IMR-90 (cell line): ENCODE data around the gene COL23A1. TPM values are rescaled to one million over a fixed set of nuclear protein-coding genes. Genes with fewer than 3 reads are reported as not detected.

Experiments used
- ATAC-seq: fragments of 200-7000 bp; cut with Tn5 transposase; 2 replicates; pipeline ENCODE4 v1.9.1; 2020; ENCODE audit warnings: low read depth, mild to moderate bottlenecking, moderate library complexity
- BruUV-seq: library from RNA; stranded (reverse); fragments of 400-500 nt; replicated peaks from 2 replicates; lab custom pipeline; 2021; lab: Mats Ljungman, UMichigan
- CTCF ChIA-PET: fragments of 300-600 bp; formaldehyde crosslinking; extraction: SDS; loops from one replicate; lab custom pipeline; 2021; ENCODE audit warnings: antibody characterized with exemption; lab: Yijun Ruan, JAX
- POLR2A ChIA-PET: fragments of 300-600 bp; sonication (Branson Sonifier 250); formaldehyde crosslinking; loops from one replicate; lab custom pipeline; 2022; ENCODE audit warnings: antibody characterized with exemption; ENCODE audit not compliant: unreplicated experiment; lab: Charles Lee
- DNase-seq: peaks from one replicate; pipeline ENCODE4 v3.0.0; 2013
- H2AFZ ChIP-seq: replicated peaks from 2 replicates; pipeline ENCODE3; 2013; ENCODE audit warnings: low read length, mild to moderate bottlenecking; ENCODE audit not compliant: poor library complexity
- H2AK5ac ChIP-seq: 2 replicates; pipeline ENCODE4 v1.6.1; 2013; ENCODE audit warnings: low read depth, low read length, inconsistent platforms
- H2AK9ac ChIP-seq: replicated peaks from 2 replicates; pipeline ENCODE3; 2013; ENCODE audit warnings: mild to moderate bottlenecking, low read depth, low read length, moderate library complexity; ENCODE audit not compliant: poor library complexity
- H2BK120ac ChIP-seq: 2 replicates; pipeline ENCODE4 v1.6.1; 2013; ENCODE audit warnings: low read depth, low read length, inconsistent platforms
- H2BK15ac ChIP-seq: 3 replicates; pipeline ENCODE4 v1.6.1; 2013; ENCODE audit warnings: low read depth, low read length, inconsistent platforms
- H2BK20ac ChIP-seq: 2 replicates; pipeline ENCODE4 v1.6.1; 2013; ENCODE audit warnings: low read depth, mild to moderate bottlenecking, inconsistent platforms, low read length, moderate library complexity
- H2BK5ac ChIP-seq: 2 replicates; pipeline ENCODE4 v1.6.1; 2013; ENCODE audit warnings: mild to moderate bottlenecking, low read depth, low read length, inconsistent platforms; ENCODE audit not compliant: poor library complexity, severe bottlenecking
- H3K14ac ChIP-seq: replicated peaks from 2 replicates; pipeline ENCODE4 v1.6.1; 2013; ENCODE audit warnings: low read depth, low read length, inconsistent platforms
- H3K18ac ChIP-seq: 2 replicates; pipeline ENCODE4 v1.6.1; 2013; ENCODE audit warnings: low read depth, low read length, control low read depth
- H3K23ac ChIP-seq: 2 replicates; pipeline ENCODE4 v1.6.1; 2013; ENCODE audit warnings: low read depth, low read length, inconsistent platforms
- H3K27ac ChIP-seq: 2 replicates; pipeline ENCODE4 v1.5.1; 2013; ENCODE audit warnings: mild to moderate bottlenecking, control low read depth, low read length; ENCODE audit not compliant: insufficient read depth
- H3K27me3 ChIP-seq: 2 replicates; pipeline ENCODE4 v1.6.1; 2013; ENCODE audit warnings: low read length; ENCODE audit not compliant: control insufficient read depth, insufficient read depth
- H3K36me3 ChIP-seq: 2 replicates; pipeline ENCODE4 v1.6.1; 2013; ENCODE audit warnings: low read length, mixed read lengths; ENCODE audit not compliant: control insufficient read depth, insufficient read depth
- H3K4ac ChIP-seq: 2 replicates; pipeline ENCODE4 v1.6.1; 2013; ENCODE audit warnings: low read depth, low read length, inconsistent platforms
- H3K4me1 ChIP-seq: 2 replicates; pipeline ENCODE4 v1.6.1; 2013; ENCODE audit warnings: low read length, mixed read lengths; ENCODE audit not compliant: control insufficient read depth, insufficient read depth
- H3K4me2 ChIP-seq: 2 replicates; pipeline ENCODE4 v1.6.1; 2013; ENCODE audit warnings: low read depth, mild to moderate bottlenecking, control low read depth, low read length, moderate library complexity
- H3K4me3 ChIP-seq: 2 replicates; pipeline ENCODE4 v1.5.1; 2013; ENCODE audit warnings: low read depth, mild to moderate bottlenecking, control low read depth, low read length, moderate library complexity; ENCODE audit not compliant: insufficient read depth
- H3K56ac ChIP-seq: 2 replicates; pipeline ENCODE4 v1.6.1; 2013; ENCODE audit warnings: low read length, inconsistent platforms; ENCODE audit not compliant: insufficient read depth; ENCODE audit errors: extremely low read depth
- H3K79me1 ChIP-seq, 2 experiments: 2 replicates each; pipeline ENCODE4 v1.6.1; 2013; ENCODE audit warnings: low read length in 2 of 2, inconsistent platforms in 1 of 2, low read depth in 1 of 2
- H3K9ac ChIP-seq: 2 replicates; pipeline ENCODE4 v1.6.1; 2013; ENCODE audit warnings: low read depth, low read length, control low read depth
- H3K9me1 ChIP-seq: 2 replicates; pipeline ENCODE4 v1.6.1; 2013; ENCODE audit warnings: low read length, inconsistent platforms; ENCODE audit not compliant: insufficient read depth
- H3K9me3 ChIP-seq: 2 replicates; pipeline ENCODE4 v1.6.1; 2013; ENCODE audit warnings: low read length; ENCODE audit not compliant: control insufficient read depth, insufficient read depth
- H4K20me1 ChIP-seq: 2 replicates; pipeline ENCODE4 v1.6.1; 2013; ENCODE audit warnings: low read length, inconsistent platforms; ENCODE audit not compliant: insufficient read depth
- H4K5ac ChIP-seq: 2 replicates; pipeline ENCODE4 v1.6.1; 2013; ENCODE audit warnings: mild to moderate bottlenecking, low read depth, low read length, control low read depth
- H4K8ac ChIP-seq, 2 experiments: 2 replicates each; pipeline ENCODE4 v1.6.1; 2013; ENCODE audit warnings: low read depth in 2 of 2, low read length in 2 of 2, control low read depth in 1 of 2, inconsistent platforms in 1 of 2
- H4K91ac ChIP-seq: 2 replicates; pipeline ENCODE4 v1.6.1; 2013; ENCODE audit warnings: low read depth, low read length, inconsistent platforms; ENCODE audit not compliant: insufficient read depth
- BHLHE40 ChIP-seq: fragments of 150-350 bp; IDR thresholded peaks from 2 replicates; pipeline ENCODE4 v1.6.1; 2016; ENCODE audit warnings: mild to moderate bottlenecking, low read depth, low read length
- CEBPB ChIP-seq: IDR thresholded peaks from 2 replicates; pipeline ENCODE4 v1.6.1; 2012; ENCODE audit warnings: low read depth, low read length, improper control_type of control experiment
- CHD1 ChIP-seq: IDR thresholded peaks from 2 replicates; pipeline ENCODE4 v1.6.1; 2012; ENCODE audit warnings: low read depth, low read length, improper control_type of control experiment
- FOS ChIP-seq: fragments of 150-350 bp; IDR thresholded peaks from 2 replicates; pipeline ENCODE4 v1.6.1; 2016; ENCODE audit warnings: low read depth, low read length
- MAFK ChIP-seq: IDR thresholded peaks from 2 replicates; pipeline ENCODE4 v1.6.1; 2012; ENCODE audit warnings: low read depth, low read length, improper control_type of control experiment
- MXI1 ChIP-seq: IDR thresholded peaks from 2 replicates; pipeline ENCODE4 v1.6.1; 2012; ENCODE audit warnings: low read depth, mild to moderate bottlenecking, low read length, moderate library complexity, borderline replicate concordance
- POLR2A ChIP-seq: IDR thresholded peaks from 2 replicates; pipeline ENCODE4 v1.6.1; 2012; ENCODE audit warnings: mild to moderate bottlenecking, low read depth, low read length
- RAD21 ChIP-seq: IDR thresholded peaks from 2 replicates; pipeline ENCODE4 v1.6.1; 2012; ENCODE audit warnings: low read length, improper control_type of control experiment
- RCOR1 ChIP-seq: IDR thresholded peaks from 2 replicates; pipeline ENCODE4 v1.6.1; 2012; ENCODE audit warnings: mild to moderate bottlenecking, low read length, improper control_type of control experiment; ENCODE audit not compliant: insufficient replicate concordance
- WGBS, 2 experiments: methylation state at CpG; one replicate each; pipeline versions ENCODE4 v1.1.5 to v1.1.7; 2013; ENCODE audit warnings: missing lambda C conversion rate in 2 of 2; ENCODE audit not compliant: insufficient read length in 1 of 2; ENCODE audit errors: extremely low coverage in 2 of 2; 5-methylcytosine and 5-hydroxymethylcytosine counted together
- dilution Hi-C: fragments of 300-500 bp; cut with HindIII; formaldehyde crosslinking; loops from one replicate; pipeline ENCODE4 v1.14.3; 2018; ENCODE audit warnings: low sequenced_read_pairs; ENCODE audit not compliant: unreplicated experiment
- in situ Hi-C: fragments of 300-500 bp; cut with MboI; formaldehyde crosslinking; loops from 3 replicates; pipeline ENCODE4 v1.14.3; 2019; ENCODE audit warnings: low sequenced_read_pairs, inconsistent platforms, mixed read lengths
- intact Hi-C: fragments of 100-400 bp; cut with micrococcal nuclease; formaldehyde crosslinking; loops from 2 replicates; pipeline ENCODE4 v1.10.0; 2022
- polyA plus RNA-seq, 3 experiments: library from polyadenylated mRNA; depleted of rRNA; stranded (reverse); fragments of >200 nt; gene quantifications; 2 replicates each; pipeline ENCODE4 v1.2.3, GENCODE V29; 2012; ENCODE audit warnings: low replicate concordance in 1 of 3
- total RNA-seq: library from RNA; depleted of rRNA; stranded (reverse); fragments of >200 nt; gene quantifications from 2 replicates; pipeline ENCODE4 v1.2.3, GENCODE V29; 2012
- TF ChIP-seq, protein P1 (sequence below): conservative IDR thresholded peaks from 2 replicates; pipeline ENCODE4 v1.5.1; 2012; ENCODE audit warnings: mild to moderate bottlenecking, low read depth, low read length, improper control_type of control experiment

COL23A1 gene
- total and polyA plus RNA-seq, 2 of the 4 experiments (the other 2 are of a cell fraction), result not detected

DNA sequence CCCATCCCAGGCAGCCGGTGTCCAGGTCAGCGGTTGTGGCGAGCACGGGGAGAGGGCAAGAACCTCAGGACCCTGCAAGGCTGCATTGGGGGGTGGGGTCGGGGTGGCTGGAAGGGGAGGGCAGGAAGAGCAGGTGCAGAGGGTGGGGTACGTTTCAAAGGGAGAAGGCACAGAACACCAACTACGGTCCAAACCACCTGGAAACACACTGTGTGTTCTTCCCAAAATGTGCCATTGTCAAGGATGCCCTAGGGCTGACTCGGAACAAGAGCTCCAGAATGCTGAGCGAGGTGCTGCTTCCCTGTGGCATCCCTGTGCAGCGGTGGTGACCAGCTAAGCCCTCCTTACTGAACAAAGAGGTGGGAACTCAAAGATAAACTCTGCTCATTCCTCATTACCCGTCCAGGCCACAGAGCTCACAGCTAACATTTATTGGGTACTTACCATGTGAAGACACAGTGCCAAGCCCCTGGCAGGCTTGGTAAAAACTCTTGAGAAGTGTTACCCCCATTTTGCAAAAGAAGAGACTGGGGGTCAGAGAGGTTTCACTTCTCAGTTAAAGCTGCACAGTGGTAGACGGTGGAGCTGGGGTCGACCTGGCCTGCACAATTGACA lies 153.8 kb downstream of the COL23A1 start:
- Histone ChIP-seq H3K23ac (no peak overlapping the region), H4K20me1 (no peaks in the 10 kb centered on the region), H2BK120ac (no peak overlapping the region), H3K14ac (no peak overlapping the region), H3K79me1 (no peaks in the 10 kb centered on the region), H3K4me1 (no peaks in the 10 kb centered on the region), H3K27me3 (no peaks in the 10 kb centered on the region; the same call in 1 of the 2 replicates), H3K27ac (no peak overlapping the region), H2BK20ac (no peak overlapping the region), H3K9me3 (peaks cover 15% of the 10 kb centered on the region), H3K4me2 (no peak overlapping the region), H2BK15ac (no peak overlapping the region), H3K56ac (no peak overlapping the region), H3K36me3 (no peaks in the 10 kb centered on the region), H3K4me3 (no peak overlapping the region), H3K18ac (no peak overlapping the region), H2BK5ac (no peak overlapping the region), H2AK9ac (no peak overlapping the region), H4K5ac (no peak overlapping the region), H2AK5ac (no peak overlapping the region), H2AFZ (no peak overlapping the region), H3K9ac (no peak overlapping the region), H4K8ac (no peak overlapping the region), H4K91ac (no peak overlapping the region), H3K9me1 (no peaks in the 10 kb centered on the region), H3K4ac (no peak overlapping the region)
- intact Hi-C loops (no loop called here), dilution Hi-C loops (no loop called here), in situ Hi-C loops (no loop called here)
- ATAC-seq (no peak), DNase-seq (no peak)
- BruUV-seq, result no TSS peak
- CTCF ChIA-PET, result no interaction called here
- TF ChIP-seq CEBPB (no peak), MXI1 (no peak), RCOR1 (no peak), BHLHE40 (no peak), FOS (no peak), POLR2A (no peak), CHD1 (no peak), MAFK (no peak), RAD21 (no peak)
- TF ChIP-seq, protein P1, sequence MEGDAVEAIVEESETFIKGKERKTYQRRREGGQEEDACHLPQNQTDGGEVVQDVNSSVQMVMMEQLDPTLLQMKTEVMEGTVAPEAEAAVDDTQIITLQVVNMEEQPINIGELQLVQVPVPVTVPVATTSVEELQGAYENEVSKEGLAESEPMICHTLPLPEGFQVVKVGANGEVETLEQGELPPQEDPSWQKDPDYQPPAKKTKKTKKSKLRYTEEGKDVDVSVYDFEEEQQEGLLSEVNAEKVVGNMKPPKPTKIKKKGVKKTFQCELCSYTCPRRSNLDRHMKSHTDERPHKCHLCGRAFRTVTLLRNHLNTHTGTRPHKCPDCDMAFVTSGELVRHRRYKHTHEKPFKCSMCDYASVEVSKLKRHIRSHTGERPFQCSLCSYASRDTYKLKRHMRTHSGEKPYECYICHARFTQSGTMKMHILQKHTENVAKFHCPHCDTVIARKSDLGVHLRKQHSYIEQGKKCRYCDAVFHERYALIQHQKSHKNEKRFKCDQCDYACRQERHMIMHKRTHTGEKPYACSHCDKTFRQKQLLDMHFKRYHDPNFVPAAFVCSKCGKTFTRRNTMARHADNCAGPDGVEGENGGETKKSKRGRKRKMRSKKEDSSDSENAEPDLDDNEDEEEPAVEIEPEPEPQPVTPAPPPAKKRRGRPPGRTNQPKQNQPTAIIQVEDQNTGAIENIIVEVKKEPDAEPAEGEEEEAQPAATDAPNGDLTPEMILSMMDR, result no peak
- 81% methylated on average over 3 of the region's 13 CpGs; no CpG with 5 or more reads in 1 of the 2 experiments for WGBS, 2 experiments
- POLR2A ChIA-PET, result no interaction called here
